GM12878 (cell line): ENCODE data around the gene ANKRD11. TPM values are rescaled to one million over a fixed set of nuclear protein-coding genes. Genes with fewer than 3 reads are reported as not detected.

Experiments
- BCLAF1 ChIP-seq: fragments of 450-650 bp; IDR thresholded peaks from 2 replicates; pipeline ENCODE4 v1.6.1; 2017; ENCODE audit warnings: antibody characterized with exemption, mild to moderate bottlenecking, moderate library complexity
- CREM ChIP-seq: IDR thresholded peaks from 2 replicates; pipeline ENCODE4 v1.6.1; 2014; ENCODE audit warnings: antibody characterized with exemption, low read depth
- E2F4 ChIP-seq: IDR thresholded peaks from 2 replicates; pipeline ENCODE4 v1.6.1; 2012; ENCODE audit warnings: low read depth, low read length, improper control_type of control experiment
- E4F1 ChIP-seq: fragments of 450-650 bp; IDR thresholded peaks from 2 replicates; pipeline ENCODE4 v1.6.1; 2018; ENCODE audit warnings: borderline replicate concordance, mild to moderate bottlenecking; ENCODE audit not compliant: partially characterized antibody
- EZH2 ChIP-seq: IDR thresholded peaks from 2 replicates; pipeline ENCODE4 v1.6.1; 2012; ENCODE audit warnings: low read depth, mild to moderate bottlenecking, control low read depth, inconsistent platforms, low read length, borderline replicate concordance; ENCODE audit not compliant: control insufficient read depth
- FOXK2 ChIP-seq: fragments of 450-650 bp; IDR thresholded peaks from 2 replicates; pipeline ENCODE4 v1.6.1; 2017; ENCODE audit warnings: mild to moderate bottlenecking, moderate library complexity
- HDAC6 ChIP-seq: fragments of 200-600 bp; sonication (generic); IDR thresholded peaks from one replicate; pipeline ENCODE4 v1.8.0; 2017; ENCODE audit warnings: antibody characterized with exemption; ENCODE audit not compliant: unreplicated experiment
- IKZF2 ChIP-seq, 2 experiments: fragments of 450-650 bp; IDR thresholded peaks; 2 replicates each; pipeline ENCODE4 v1.6.1; 2017; ENCODE audit warnings: mild to moderate bottlenecking in 2 of 2, moderate library complexity in 2 of 2
- JUNB ChIP-seq: IDR thresholded peaks from 2 replicates; pipeline ENCODE4 v1.6.1; 2016; ENCODE audit warnings: antibody characterized with exemption, mild to moderate bottlenecking
- PAX8 ChIP-seq: fragments of 450-650 bp; IDR thresholded peaks from 2 replicates; pipeline ENCODE4 v1.6.1; 2017; ENCODE audit warnings: mild to moderate bottlenecking, moderate library complexity
- PML ChIP-seq: IDR thresholded peaks from 2 replicates; pipeline ENCODE4 v1.6.1; 2012; ENCODE audit warnings: low read length, inconsistent platforms
- RBBP5 ChIP-seq: fragments of 200-600 bp; sonication (generic); conservative IDR thresholded peaks from 2 replicates; pipeline ENCODE4 v1.6.1; 2016
- STAT3 ChIP-seq: IDR thresholded peaks from 2 replicates; pipeline ENCODE4 v1.6.1; 2011; ENCODE audit warnings: low read depth, low read length, improper control_type of control experiment
- ZNF384 ChIP-seq: IDR thresholded peaks from 2 replicates; pipeline ENCODE4 v1.6.1; 2012; ENCODE audit warnings: low read depth, mild to moderate bottlenecking, low read length, improper control_type of control experiment, borderline replicate concordance
- ZNF687 ChIP-seq: fragments of 450-650 bp; IDR thresholded peaks from 2 replicates; pipeline ENCODE4 v1.6.1; 2017; ENCODE audit warnings: mild to moderate bottlenecking, moderate library complexity
- ZSCAN29 ChIP-seq: fragments of 450-650 bp; IDR thresholded peaks from 2 replicates; pipeline ENCODE4 v1.6.1; 2017; ENCODE audit warnings: mild to moderate bottlenecking, moderate library complexity
- polyA plus RNA-seq, 11 experiments: library from polyadenylated mRNA; depleted of rRNA in 4 of 11; unstranded in 6 of 11; stranded (reverse) in 5 of 11; fragments of >200 nt; fragmentation: Nextera tagmentation in 4 of 11; fragmentation: Illumina TruSeq in 1 of 11; extraction: Ambion mirVana in 4 of 11; extraction: Trizol in 1 of 11; gene quantifications; 1 replicate in 1 of 11; 2 replicates in 10 of 11; pipeline versions ENCODE4 v1.2.1 to v1.2.3, GENCODE V29; 2011 to 2016; ENCODE audit warnings: inconsistent platforms in 2 of 11, missing spikeins in 2 of 11, low read depth in 1 of 11
- total RNA-seq, 4 experiments: library from RNA; depleted of rRNA in 3 of 4; stranded (reverse); fragments of >200 nt in 3 of 4; fragmentation: Illumina TruSeq in 1 of 4; extraction: Trizol in 1 of 4; gene quantifications; 2 replicates each; pipeline versions ENCODE4 v1.2.1 to v1.2.3, GENCODE V29; 2013 to 2021

The ANKRD11 gene
- total and polyA plus RNA-seq, 10 of the 15 experiments (the other 5 are each of a cell fraction or from before 2014, with no cell fraction given), result 5.1 to 103 (median 27.4) TPM

- TF ChIP-seq BCLAF1, result no peak
- peak; percentile 32; the same call in 1 of the 2 replicates for TF ChIP-seq JUNB
- TF ChIP-seq FOXK2, result no peak
- TF ChIP-seq EZH2, result no peak
- peak; percentile 93 for TF ChIP-seq ZNF687
- no peak for TF ChIP-seq ZNF384
- TF ChIP-seq HDAC6, result no peak
- peak; percentile 18 to 40; a peak in 3 of 4 replicates for TF ChIP-seq IKZF2 (IDR thresholded peaks at IDR 0.05)
- peak; percentile 79 for TF ChIP-seq CREM
- TF ChIP-seq E2F4, result no peak
- no peak for TF ChIP-seq E4F1
- no peak for TF ChIP-seq PAX8
- TF ChIP-seq ZSCAN29, result no peak
- no peak for TF ChIP-seq STAT3
- no peak; the same call in 1 of the 2 replicates for TF ChIP-seq PML
- TF ChIP-seq RBBP5, result no peak
Measured at GRCh38 chr16:89505204-89506112, 15.1 kb upstream of the ANKRD11 start (continued).
